Activated CD4-positive, CD25-positive, alpha-beta regulatory T cell treated with anti-CD3 and anti-CD28 coated beads, Interleukin-2, amount 50 U/mL, for 16 hours (primary cell): Measurements from ENCODE around the gene TTC13.

ENCODE experiments used
- DNase-seq: peaks from one replicate; pipeline ENCODE4 v3.0.0-alpha.2; 2020; ENCODE audit warnings: low read depth, low spot score

Gene TTC13

GRCh38 chr1:230906226-230906625 is 72.4 kb downstream of the TTC13 start:
- no peak for DNase-seq

GRCh38 chr1:230905733-230906132 is 72.9 kb downstream of the TTC13 start:
- no peak for DNase-seq

- DNase-seq: no peak
Observed at GRCh38 chr1:230902349-230902923, 76.2 kb downstream of the TTC13 start.

- DNase-seq: no peak
Observed at GRCh38 chr1:230901671-230902070, 77.0 kb downstream of the TTC13 start.

- no peak for DNase-seq
Observed at GRCh38 chr1:230900984-230901383, 77.7 kb downstream of the TTC13 start.

- DNase-seq: no peak
Observed at GRCh38 chr1:230899841-230900251, 78.8 kb downstream of the TTC13 start.

- DNase-seq: no peak
Observed at GRCh38 chr1:230898748-230899147, 79.9 kb downstream of the TTC13 start.

GRCh38 chr1:230898144-230898543 is 80.5 kb downstream of the TTC13 start:
- no peak for DNase-seq

- no peak for DNase-seq
Observed at GRCh38 chr1:230896779-230897178, 81.9 kb downstream of the TTC13 start.

GRCh38 chr1:230895452-230895851 is 83.2 kb downstream of the TTC13 start:
- no peak for DNase-seq

GRCh38 chr1:230894664-230895063 is 84.0 kb downstream of the TTC13 start:
- no peak for DNase-seq

- no peak for DNase-seq
Observed at GRCh38 chr1:230894032-230894431, 84.6 kb downstream of the TTC13 start.

- DNase-seq: no peak
Observed at GRCh38 chr1:230892018-230892491, 86.6 kb downstream of the TTC13 start.

GRCh38 chr1:230891413-230891812 is 87.2 kb downstream of the TTC13 start:
- no peak for DNase-seq

- DNase-seq: no peak
Observed at GRCh38 chr1:230884646-230885045, 94.0 kb downstream of the TTC13 start.

- no peak for DNase-seq
Observed at GRCh38 chr1:230883967-230884366, 94.7 kb downstream of the TTC13 start.

- DNase-seq: no peak
Observed at GRCh38 chr1:230879778-230880177, 98.9 kb downstream of the TTC13 start.

- DNase-seq: no peak
Observed at GRCh38 chr1:230878591-230878990, 100.1 kb downstream of the TTC13 start.

- DNase-seq: no peak
Observed at GRCh38 chr1:230877924-230878590, 100.6 kb downstream of the TTC13 start.

- DNase-seq: no peak
Observed at GRCh38 chr1:230877146-230877923, 101.3 kb downstream of the TTC13 start.

- DNase-seq: no peak
Observed at GRCh38 chr1:230876660-230877059, 102.0 kb downstream of the TTC13 start.

- DNase-seq: no peak
Observed at GRCh38 chr1:230875370-230875769, 103.3 kb downstream of the TTC13 start.

- no peak for DNase-seq
Observed at GRCh38 chr1:230870916-230871315, 107.7 kb downstream of the TTC13 start.
